ENCODE measurements around the gene DCAF16. TPM values are rescaled to one million over a fixed set of nuclear protein-coding genes. Genes with fewer than 3 reads are reported as not detected.

DCAF16 gene
- total RNA-seq, 3 donors from 2014 or later: 32.1 to 38.6 (median 33.3) TPM

DNA sequence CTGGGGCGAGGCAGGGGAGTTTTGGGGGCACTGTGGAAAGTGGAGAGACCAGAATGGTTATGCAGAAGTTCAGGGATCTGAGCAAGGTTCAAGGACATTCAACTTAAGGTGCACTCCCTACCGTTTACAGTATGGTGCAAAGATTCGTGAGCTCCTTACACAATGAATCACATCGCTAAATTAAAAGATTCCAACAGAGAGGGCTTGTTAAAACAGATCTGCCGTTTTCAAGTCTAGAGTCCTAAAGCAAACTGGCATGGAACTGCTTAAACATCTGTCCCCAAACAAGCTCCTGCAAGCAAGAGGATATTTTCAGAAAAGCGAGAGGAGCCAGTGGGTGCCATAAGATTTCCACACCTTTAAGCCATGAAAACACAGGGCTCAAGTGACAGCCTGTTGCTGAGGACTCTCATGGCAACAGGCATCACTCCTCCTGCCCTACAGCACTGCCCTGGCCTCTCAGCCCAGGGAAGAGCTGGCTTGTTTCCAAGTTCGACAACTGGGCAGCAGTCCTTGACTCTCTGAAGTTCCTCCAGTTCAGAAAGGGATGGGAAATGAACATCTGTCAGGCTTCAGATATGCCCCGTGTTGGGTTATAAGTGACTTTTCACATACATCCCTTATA, 39.2 kb downstream of the DCAF16 start:
- intact Hi-C loops (cut with DNase I, micrococcal nuclease): no loop called here
- no peak overlapping the region for H3K4me3 ChIP-seq
- H3K9me3 ChIP-seq: no peaks in the 10 kb centered on the region
- ATAC-seq (no peak), DNase-seq (no peak)
- no peaks in the 10 kb centered on the region for H3K36me3 ChIP-seq (ENCODE audit: low read depth)
- TF ChIP-seq, protein P1, sequence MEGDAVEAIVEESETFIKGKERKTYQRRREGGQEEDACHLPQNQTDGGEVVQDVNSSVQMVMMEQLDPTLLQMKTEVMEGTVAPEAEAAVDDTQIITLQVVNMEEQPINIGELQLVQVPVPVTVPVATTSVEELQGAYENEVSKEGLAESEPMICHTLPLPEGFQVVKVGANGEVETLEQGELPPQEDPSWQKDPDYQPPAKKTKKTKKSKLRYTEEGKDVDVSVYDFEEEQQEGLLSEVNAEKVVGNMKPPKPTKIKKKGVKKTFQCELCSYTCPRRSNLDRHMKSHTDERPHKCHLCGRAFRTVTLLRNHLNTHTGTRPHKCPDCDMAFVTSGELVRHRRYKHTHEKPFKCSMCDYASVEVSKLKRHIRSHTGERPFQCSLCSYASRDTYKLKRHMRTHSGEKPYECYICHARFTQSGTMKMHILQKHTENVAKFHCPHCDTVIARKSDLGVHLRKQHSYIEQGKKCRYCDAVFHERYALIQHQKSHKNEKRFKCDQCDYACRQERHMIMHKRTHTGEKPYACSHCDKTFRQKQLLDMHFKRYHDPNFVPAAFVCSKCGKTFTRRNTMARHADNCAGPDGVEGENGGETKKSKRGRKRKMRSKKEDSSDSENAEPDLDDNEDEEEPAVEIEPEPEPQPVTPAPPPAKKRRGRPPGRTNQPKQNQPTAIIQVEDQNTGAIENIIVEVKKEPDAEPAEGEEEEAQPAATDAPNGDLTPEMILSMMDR (IDR thresholded peaks at IDR 0.05): no peak
- H3K4me1 ChIP-seq (ENCODE audit: low read depth): no peaks in the 10 kb centered on the region

DNA sequence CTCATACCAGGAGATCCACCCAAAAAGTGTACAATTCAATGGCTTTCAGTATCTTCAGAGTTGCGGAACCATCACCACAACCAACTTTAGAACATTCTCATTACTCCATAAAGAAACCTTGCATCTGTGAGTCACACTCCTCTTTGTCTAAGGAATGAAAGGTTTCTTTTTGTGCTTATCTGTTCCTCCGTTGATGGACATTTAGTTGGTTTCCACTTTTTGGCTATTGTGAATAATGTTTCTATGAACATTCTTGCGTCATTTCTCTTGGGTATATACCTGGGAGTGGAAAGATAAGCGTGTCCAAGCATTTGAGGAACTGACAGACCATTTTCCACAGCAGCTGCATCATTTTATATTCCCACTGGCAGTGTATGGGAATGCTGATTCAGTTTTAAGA, 39.7 kb downstream of the DCAF16 start:
- intact Hi-C loops (cut with DNase I, micrococcal nuclease): no loop called here
- ATAC-seq (no peak), DNase-seq (no peak)
- no peaks in the 10 kb centered on the region for H3K9me3 ChIP-seq
- TF ChIP-seq, protein P1 (IDR thresholded peaks at IDR 0.05): no peak
- no peaks in the 10 kb centered on the region for H3K36me3 ChIP-seq (ENCODE audit: low read depth)
- no peak overlapping the region for H3K4me3 ChIP-seq
- H3K4me1 ChIP-seq (ENCODE audit: low read depth): no peaks in the 10 kb centered on the region

DNA sequence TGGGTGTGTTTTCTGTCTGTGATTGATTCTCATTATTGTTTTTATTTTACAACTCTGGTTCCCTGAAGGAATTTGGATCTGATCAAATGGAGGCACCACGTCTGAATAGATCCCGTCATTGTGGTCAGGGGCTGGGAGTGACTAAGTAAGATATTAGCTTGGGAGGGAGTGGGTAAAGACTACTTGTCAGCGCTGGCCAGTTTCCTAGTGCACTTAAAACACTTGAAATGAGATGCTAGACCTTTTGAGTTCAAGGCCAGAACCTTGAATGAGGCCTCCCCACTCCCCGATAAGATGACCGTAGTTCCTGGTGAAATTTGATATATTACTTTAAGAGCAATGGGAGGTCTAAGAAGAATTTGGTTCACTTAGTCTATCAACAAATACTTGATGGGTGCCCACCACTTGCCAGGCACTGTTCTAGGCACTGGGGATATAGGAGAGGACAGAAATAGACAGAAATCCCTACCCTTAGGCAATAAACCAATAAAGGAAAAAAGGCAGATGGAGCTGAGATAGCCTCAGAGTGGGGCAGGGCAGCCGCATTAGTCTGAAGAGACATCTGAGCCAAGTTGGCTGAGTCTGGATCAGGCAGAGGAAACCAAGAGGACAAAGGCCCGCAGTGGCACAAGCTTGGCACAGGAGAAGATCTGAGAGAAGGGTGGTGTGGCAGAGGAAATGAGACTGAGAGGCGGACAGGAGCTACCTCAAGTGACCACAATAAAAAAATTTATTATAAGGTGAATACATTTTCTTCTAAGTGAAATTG, 41.0 kb downstream of the DCAF16 start:
- H3K9me3 ChIP-seq: no peaks in the 10 kb centered on the region
- intact Hi-C loops (cut with DNase I, micrococcal nuclease): no loop called here
- TF ChIP-seq, protein P1 (IDR thresholded peaks at IDR 0.05): no peak
- H3K4me1 ChIP-seq (ENCODE audit: low read depth): no peaks in the 10 kb centered on the region
- H3K36me3 ChIP-seq (ENCODE audit: low read depth): no peaks in the 10 kb centered on the region
- H3K4me3 ChIP-seq: no peak overlapping the region
- DNase-seq (no peak), ATAC-seq (no peak)

DNA sequence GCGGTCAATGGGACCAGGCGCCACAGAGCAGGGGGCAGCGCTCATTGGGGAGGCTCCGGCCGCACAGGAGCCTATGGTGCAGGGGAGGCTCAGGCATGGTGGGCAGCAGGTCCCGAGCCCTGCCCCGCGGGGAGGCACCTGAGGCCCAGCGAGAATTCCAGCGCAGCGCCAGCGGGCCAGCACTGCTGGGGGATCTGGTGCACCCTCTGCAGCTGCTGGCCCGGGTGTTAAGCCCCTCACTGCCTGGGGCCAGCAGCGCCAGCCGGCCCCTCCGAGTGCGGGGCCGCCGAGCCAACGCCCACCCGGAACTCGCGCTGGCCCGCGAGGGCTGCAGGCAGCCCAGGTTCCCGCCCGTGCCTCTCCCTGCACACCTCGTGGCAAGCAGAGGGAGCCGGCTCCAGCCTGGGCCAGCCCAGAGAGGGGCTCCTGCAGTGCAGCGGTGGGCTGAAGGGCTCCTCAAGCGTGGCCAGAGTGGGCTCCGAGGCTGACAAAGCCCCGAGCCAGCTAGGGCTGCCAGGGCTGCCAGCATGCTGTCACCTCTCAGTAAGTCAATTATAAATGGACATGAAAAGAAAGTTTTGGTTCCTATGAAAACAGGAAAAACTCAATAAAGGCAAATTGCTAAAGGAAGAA, 43.6 kb downstream of the DCAF16 start:
- Histone ChIP-seq H3K4me1 (ENCODE audit: low read depth) (no peaks in the 10 kb centered on the region), H3K9me3 (no peaks in the 10 kb centered on the region), H3K4me3 (no peak overlapping the region), H3K36me3 (ENCODE audit: low read depth) (no peaks in the 10 kb centered on the region)
- intact Hi-C loops (cut with DNase I, micrococcal nuclease): no loop called here
- ATAC-seq (no peak), DNase-seq (no peak)
- TF ChIP-seq, protein P1 (IDR thresholded peaks at IDR 0.05): no peak

DNA sequence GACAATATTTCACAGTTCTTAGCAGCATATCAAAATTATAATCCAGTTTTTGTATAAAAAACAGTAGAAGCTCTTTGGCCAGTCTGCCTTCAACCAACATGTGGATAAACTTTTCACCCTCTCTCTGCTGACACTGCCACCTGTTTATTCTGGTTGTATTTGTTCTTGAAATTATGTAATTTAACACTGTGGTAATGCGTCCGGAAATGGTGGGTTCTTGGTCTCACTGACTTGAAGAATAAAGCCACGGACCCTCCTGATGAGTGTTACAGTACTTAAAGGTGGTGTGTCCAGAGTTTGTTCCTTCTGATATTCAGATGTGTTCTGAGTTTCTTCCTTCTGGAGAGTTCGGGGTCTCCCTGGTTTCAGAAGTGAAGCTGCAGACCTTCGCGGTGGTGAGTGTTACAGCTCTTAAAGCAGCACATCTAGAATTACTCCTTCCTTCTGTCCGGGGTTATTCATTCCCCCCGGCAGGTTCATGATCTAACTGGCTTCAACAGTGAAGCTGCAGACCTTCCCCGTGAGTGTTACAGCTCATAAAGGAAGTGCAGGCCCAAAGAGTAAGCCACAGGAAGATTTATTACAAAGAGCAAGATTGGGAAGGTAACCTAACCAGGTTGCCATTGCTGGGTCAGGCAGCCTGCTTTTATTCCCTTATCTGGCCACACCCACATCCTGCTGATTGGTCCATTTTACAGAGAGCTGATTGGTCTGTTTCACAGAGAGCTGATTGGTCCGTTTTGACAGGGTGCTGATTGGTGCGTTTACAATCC, 44.9 kb downstream of the DCAF16 start:
- Histone ChIP-seq H3K4me1 (ENCODE audit: low read depth) (no peaks in the 10 kb centered on the region), H3K9me3 (no peaks in the 10 kb centered on the region), H3K4me3 (no peak overlapping the region), H3K36me3 (ENCODE audit: low read depth) (no peaks in the 10 kb centered on the region)
- DNase-seq (no peak), ATAC-seq (no peak)
- intact Hi-C loops (cut with DNase I, micrococcal nuclease): no loop called here
- TF ChIP-seq, protein P1 (IDR thresholded peaks at IDR 0.05): no peak

Data from mucosa of descending colon (tissue), 3 donors.